ENCODE results near the gene TMPRSS3.

DNA sequence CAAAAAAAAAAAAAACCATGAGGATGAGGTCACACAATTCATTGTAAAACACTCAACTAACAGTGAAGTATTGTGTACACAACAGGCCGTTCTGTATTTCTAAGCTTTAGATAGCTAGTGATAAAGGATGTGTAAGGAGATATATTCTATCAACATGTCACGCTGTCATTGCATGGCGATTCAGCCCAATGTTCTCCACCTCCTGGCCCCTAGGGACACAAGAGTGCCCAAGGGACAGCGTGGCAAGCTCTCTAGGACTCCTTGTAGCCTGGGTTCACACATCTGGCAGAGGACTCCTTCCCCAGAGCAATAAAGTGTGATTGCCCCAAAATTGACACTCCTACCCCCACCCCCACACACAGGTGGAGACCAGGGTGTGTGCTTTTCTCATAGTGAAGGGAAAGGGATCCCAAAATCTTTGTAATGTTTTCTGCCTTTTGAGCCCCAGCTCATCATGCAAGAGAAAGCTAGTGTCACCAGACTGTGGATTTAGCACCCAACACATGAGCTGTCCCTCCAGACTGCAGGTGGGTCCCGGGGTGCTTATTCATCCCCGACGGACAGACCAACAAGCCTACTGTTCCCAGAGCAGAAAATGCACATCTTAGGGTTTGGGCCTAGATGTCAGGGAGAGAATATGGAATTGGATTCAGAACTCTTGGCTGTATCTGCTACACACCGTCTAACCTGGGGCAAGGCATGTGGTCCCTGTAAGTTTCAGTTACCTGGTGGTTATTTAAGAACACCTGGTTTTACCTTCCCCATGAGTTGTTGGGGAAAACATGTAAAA is 11.5 kb downstream of the TMPRSS3 start:
- TF ChIP-seq, protein P1, sequence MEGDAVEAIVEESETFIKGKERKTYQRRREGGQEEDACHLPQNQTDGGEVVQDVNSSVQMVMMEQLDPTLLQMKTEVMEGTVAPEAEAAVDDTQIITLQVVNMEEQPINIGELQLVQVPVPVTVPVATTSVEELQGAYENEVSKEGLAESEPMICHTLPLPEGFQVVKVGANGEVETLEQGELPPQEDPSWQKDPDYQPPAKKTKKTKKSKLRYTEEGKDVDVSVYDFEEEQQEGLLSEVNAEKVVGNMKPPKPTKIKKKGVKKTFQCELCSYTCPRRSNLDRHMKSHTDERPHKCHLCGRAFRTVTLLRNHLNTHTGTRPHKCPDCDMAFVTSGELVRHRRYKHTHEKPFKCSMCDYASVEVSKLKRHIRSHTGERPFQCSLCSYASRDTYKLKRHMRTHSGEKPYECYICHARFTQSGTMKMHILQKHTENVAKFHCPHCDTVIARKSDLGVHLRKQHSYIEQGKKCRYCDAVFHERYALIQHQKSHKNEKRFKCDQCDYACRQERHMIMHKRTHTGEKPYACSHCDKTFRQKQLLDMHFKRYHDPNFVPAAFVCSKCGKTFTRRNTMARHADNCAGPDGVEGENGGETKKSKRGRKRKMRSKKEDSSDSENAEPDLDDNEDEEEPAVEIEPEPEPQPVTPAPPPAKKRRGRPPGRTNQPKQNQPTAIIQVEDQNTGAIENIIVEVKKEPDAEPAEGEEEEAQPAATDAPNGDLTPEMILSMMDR (IDR thresholded peaks at IDR 0.05 in 8 of 11, conservative IDR thresholded peaks at IDR 0.05 in 3 of 11): no peak
- TF ChIP-seq POLR2A (IDR thresholded peaks at IDR 0.05) (no peak), POLR2AphosphoS5 (IDR thresholded peaks at IDR 0.05) (no peak)

Measured in spleen (tissue), 7 donors.